Esophagus muscularis mucosa (tissue), 4 donors: Measurements from ENCODE around the gene RCAN1. TPM values are rescaled to one million over a fixed set of nuclear protein-coding genes. Genes with fewer than 3 reads are reported as not detected.

Experiments used
- DNase-seq: peaks from one replicate; pipeline ENCODE4 v3.0.0-alpha.2; 2017; ENCODE audit errors: extremely low spot score
- H3K27ac ChIP-seq, 4 donors: fragments of 200-600 bp; sonication (generic); replicated peaks in 1 of 4; 1 replicate in 3 of 4; 2 replicates in 1 of 4; pipeline ENCODE4 v1.5.1; 2016 to 2019; ENCODE audit warnings: mild to moderate bottlenecking in 1 of 4
- H3K27me3 ChIP-seq, 4 donors: fragments of 200-600 bp; sonication (generic); one replicate each; pipeline versions ENCODE4 v1.5.1 to v1.6.0; 2016 to 2019
- H3K36me3 ChIP-seq, 4 donors: fragments of 200-600 bp; sonication (generic); one replicate each; pipeline ENCODE4 v1.5.1; 2016 to 2019
- H3K4me1 ChIP-seq, 4 donors: fragments of 200-600 bp; sonication (generic); one replicate each; pipeline ENCODE4 v1.5.1; 2016 to 2019
- H3K4me3 ChIP-seq, 4 donors: fragments of 200-600 bp; sonication (generic); 1 replicate in 2 of 4; 2 replicates in 2 of 4; pipeline ENCODE4 v1.5.1; 2016 to 2019; ENCODE audit warnings: mild to moderate bottlenecking in 4 of 4, moderate library complexity in 1 of 4
- H3K9me3 ChIP-seq, 4 donors: fragments of 200-600 bp; sonication (generic); 1 replicate in 3 of 4; 2 replicates in 1 of 4; pipeline ENCODE4 v1.5.1; 2016 to 2019
- CTCF ChIP-seq, 3 experiments: fragments of 200-600 bp in 2 of 3; fragments of 450-650 bp in 1 of 3; sonication (generic) in 2 of 3; IDR thresholded peaks; one replicate each; pipeline ENCODE4 v1.5.1; 2017 to 2019; ENCODE audit warnings: antibody characterized with exemption in 3 of 3, mild to moderate bottlenecking in 2 of 3, moderate library complexity in 1 of 3
- EP300 ChIP-seq: sonication (generic); formaldehyde crosslinking; IDR thresholded peaks from one replicate; pipeline ENCODE4 v1.6.1; 2017; ENCODE audit warnings: antibody characterized with exemption
- POLR2A ChIP-seq: fragments of 450-650 bp; IDR thresholded peaks from one replicate; pipeline ENCODE4 v1.6.1; 2017; ENCODE audit warnings: antibody characterized with exemption, moderate library complexity, mild to moderate bottlenecking, low read depth
- POLR2AphosphoS5 ChIP-seq, 2 donors: sonication (generic); formaldehyde crosslinking; IDR thresholded peaks; one replicate each; pipeline ENCODE4 v1.6.1; 2017; ENCODE audit warnings: antibody characterized with exemption in 2 of 2
- WGBS: methylation state at CpG from one replicate; pipeline ENCODE4 v1.1.5; 2018; 5-methylcytosine and 5-hydroxymethylcytosine counted together
- intact Hi-C: fragments of 100-400 bp; cut with DNase I; formaldehyde crosslinking; loops from one replicate; pipeline ENCODE4 v1.15.1; 2023
- total RNA-seq, 4 donors: library from RNA; depleted of rRNA; stranded (reverse); fragments of >200 nt; gene quantifications; one replicate each; pipeline versions ENCODE4 v1.1.0 to v1.2.1, GENCODE V29; 2016

The RCAN1 gene
- total RNA-seq, 4 donors from 2014 or later: 32.4 to 58.8 (median 37.9) TPM

GRCh38 chr21:34636961-34637360 lies 22.0 kb upstream of the RCAN1 start:
- WGBS: 79% methylated on average over 3 of the region's 3 CpGs
- peaks cover 0 to 23% (median 0%) of the 10 kb centered on the region in 4 donors for H3K27me3 ChIP-seq
- no peak overlapping the region for H3K4me3 ChIP-seq
- intact Hi-C loops: no loop called here
- no peaks in the 10 kb centered on the region for H3K4me1 ChIP-seq
- no peaks in the 10 kb centered on the region for H3K36me3 ChIP-seq
- TF ChIP-seq POLR2AphosphoS5 (IDR thresholded peaks at IDR 0.05) (no peak), POLR2A (no peak), EP300 (no peak), CTCF (IDR thresholded peaks at IDR 0.05) (no peak)
- no peak overlapping the region for H3K27ac ChIP-seq
- H3K9me3 ChIP-seq: no peaks in the 10 kb centered on the region
- DNase-seq: no peak

- Histone ChIP-seq H3K4me3 (no peak overlapping the region), H3K27me3 (peaks cover 0 to 23% (median 0%) of the 10 kb centered on the region in 4 donors), H3K4me1 (no peaks in the 10 kb centered on the region), H3K36me3 (no peaks in the 10 kb centered on the region), H3K27ac (no peak overlapping the region), H3K9me3 (no peaks in the 10 kb centered on the region)
- TF ChIP-seq POLR2AphosphoS5 (IDR thresholded peaks at IDR 0.05): no peak
- no peak for TF ChIP-seq POLR2A
- TF ChIP-seq CTCF (IDR thresholded peaks at IDR 0.05): peak in 2 of 3 experiments; percentile 11 to 29
- TF ChIP-seq EP300: no peak
- intact Hi-C loops: no loop called here
- 84% methylated on average over 2 of the region's 3 CpGs for WGBS
- DNase-seq: no peak
These were observed 20.4 kb upstream of the RCAN1 start for GRCh38 chr21:34635307-34635706.

- H3K4me1 ChIP-seq: no peaks in the 10 kb centered on the region
- intact Hi-C loops: no loop called here
- H3K27me3 ChIP-seq: peaks cover 0 to 23% (median 0%) of the 10 kb centered on the region in 4 donors
- H3K27ac ChIP-seq: no peak overlapping the region
- no peaks in the 10 kb centered on the region for H3K36me3 ChIP-seq
- WGBS: 69% methylated on average over 4 of the region's 4 CpGs
- no peak for TF ChIP-seq EP300
- TF ChIP-seq POLR2AphosphoS5 (IDR thresholded peaks at IDR 0.05): no peak
- no peak for TF ChIP-seq CTCF (IDR thresholded peaks at IDR 0.05)
- TF ChIP-seq POLR2A: no peak
- H3K9me3 ChIP-seq: no peaks in the 10 kb centered on the region
- no peak for DNase-seq
- no peak overlapping the region for H3K4me3 ChIP-seq
These were observed 17.6 kb upstream of the RCAN1 start for GRCh38 chr21:34632498-34632897.

- WGBS: 18% methylated on average over 6 of the region's 6 CpGs
- TF ChIP-seq CTCF (IDR thresholded peaks at IDR 0.05) (peak; percentile 76 to 81 (median 80)), POLR2AphosphoS5 (IDR thresholded peaks at IDR 0.05) (no peak)
- Histone ChIP-seq H3K36me3 (no peaks in the 10 kb centered on the region), H3K4me3 (no peak overlapping the region), H3K27me3 (peaks cover 0 to 21% (median 0%) of the 10 kb centered on the region in 4 donors), H3K9me3 (no peaks in the 10 kb centered on the region), H3K4me1 (no peaks in the 10 kb centered on the region), H3K27ac (no peak overlapping the region)
- intact Hi-C loops: no loop called here
- no peak for DNase-seq
These were observed 15.7 kb upstream of the RCAN1 start for GRCh38 chr21:34630536-34631143.

- Histone ChIP-seq H3K36me3 (no peaks in the 10 kb centered on the region), H3K4me3 (no peak overlapping the region), H3K27ac (no peak overlapping the region), H3K27me3 (no peaks in the 10 kb centered on the region), H3K4me1 (no peaks in the 10 kb centered on the region), H3K9me3 (no peaks in the 10 kb centered on the region)
- TF ChIP-seq POLR2A (no peak), CTCF (IDR thresholded peaks at IDR 0.05) (no peak)
- intact Hi-C loops: no loop called here
- WGBS: 89% methylated on average over 8 of the region's 8 CpGs
- DNase-seq: no peak
These were observed 11.2 kb upstream of the RCAN1 start for GRCh38 chr21:34626131-34626530.
